Trophoblast cell (in vitro differentiated cells and primary cell): ENCODE data around the gene GNB2.
A peak's percentile ranks its signal among the peaks of the same experiment; 100 is the strongest.

Experiments
- DNase-seq, 2 donors: peaks; one replicate each; pipeline ENCODE4 v3.0.0-alpha.2; 2016
- H2AFZ ChIP-seq: 2 replicates; pipeline ENCODE4 v1.6.1; 2013; ENCODE audit warnings: low read length, moderate library complexity, mild to moderate bottlenecking; ENCODE audit not compliant: insufficient read depth, poor library complexity
- H2AK5ac ChIP-seq: 2 replicates; pipeline ENCODE4 v1.6.1; 2013; ENCODE audit warnings: mild to moderate bottlenecking, low read length
- H2BK120ac ChIP-seq: 2 replicates; pipeline ENCODE4 v1.6.1; 2013; ENCODE audit warnings: low read length, mild to moderate bottlenecking, moderate library complexity; ENCODE audit not compliant: insufficient read depth, poor library complexity
- H2BK12ac ChIP-seq: 2 replicates; pipeline ENCODE4 v1.6.1; 2013; ENCODE audit warnings: mild to moderate bottlenecking, low read length, moderate library complexity
- H2BK5ac ChIP-seq: 2 replicates; pipeline ENCODE4 v1.6.1; 2013; ENCODE audit warnings: low read length, low read depth, moderate library complexity, mild to moderate bottlenecking; ENCODE audit not compliant: poor library complexity
- H3K14ac ChIP-seq: 2 replicates; pipeline ENCODE4 v1.6.1; 2013; ENCODE audit warnings: mild to moderate bottlenecking, low read length
- H3K18ac ChIP-seq: 2 replicates; pipeline ENCODE4 v1.6.1; 2013; ENCODE audit warnings: mild to moderate bottlenecking, low read length
- H3K23ac ChIP-seq: 2 replicates; pipeline ENCODE4 v1.6.1; 2013; ENCODE audit warnings: low read length
- H3K27ac ChIP-seq: 2 replicates; pipeline ENCODE4 v1.5.1; 2013; ENCODE audit warnings: low read depth, mild to moderate bottlenecking, inconsistent platforms, low read length, moderate library complexity
- H3K27me3 ChIP-seq: 2 replicates; pipeline ENCODE4 v1.6.1; 2013; ENCODE audit warnings: inconsistent platforms, mild to moderate bottlenecking, low read length, moderate library complexity; ENCODE audit not compliant: insufficient read depth
- H3K36me3 ChIP-seq, 2 experiments: 1 replicate in 1 of 2; 2 replicates in 1 of 2; pipeline ENCODE4 v1.6.1; 2013; ENCODE audit warnings: low read length in 2 of 2, mild to moderate bottlenecking in 2 of 2, moderate library complexity in 1 of 2; ENCODE audit not compliant: insufficient read depth in 2 of 2, control insufficient read depth in 1 of 2
- H3K4ac ChIP-seq: 2 replicates; pipeline ENCODE4 v1.6.1; 2013; ENCODE audit warnings: low read depth, mild to moderate bottlenecking, low read length, moderate library complexity
- H3K4me1 ChIP-seq, 2 experiments: 1 replicate in 1 of 2; 2 replicates in 1 of 2; pipeline ENCODE4 v1.6.1; 2013; ENCODE audit warnings: low read length in 2 of 2, mild to moderate bottlenecking in 2 of 2, moderate library complexity in 1 of 2; ENCODE audit not compliant: insufficient read depth in 2 of 2, control insufficient read depth in 1 of 2
- H3K4me2 ChIP-seq: 2 replicates; pipeline ENCODE4 v1.6.1; 2013; ENCODE audit warnings: inconsistent platforms, mild to moderate bottlenecking, low read length, moderate library complexity
- H3K4me3 ChIP-seq: 2 replicates; pipeline ENCODE4 v1.5.1; 2013; ENCODE audit warnings: mild to moderate bottlenecking, low read depth, low read length, inconsistent platforms
- H3K79me1 ChIP-seq: one replicate; pipeline ENCODE4 v1.6.1; 2013; ENCODE audit warnings: low read length
- H3K79me2 ChIP-seq: 2 replicates; pipeline ENCODE4 v1.6.1; 2013; ENCODE audit warnings: low read length, mild to moderate bottlenecking; ENCODE audit not compliant: control insufficient read depth, insufficient read depth, poor library complexity
- H3K9ac ChIP-seq: 2 replicates; pipeline ENCODE4 v1.6.1; 2013; ENCODE audit warnings: mild to moderate bottlenecking, low read length
- H3K9me3 ChIP-seq: 2 replicates; pipeline ENCODE4 v1.6.1; 2013; ENCODE audit warnings: low read depth, mild to moderate bottlenecking, control low read depth, inconsistent platforms, low read length; ENCODE audit not compliant: insufficient read depth
- H4K12ac ChIP-seq: 2 replicates; pipeline ENCODE4 v1.6.1; 2013; ENCODE audit warnings: low read depth, mild to moderate bottlenecking, low read length, moderate library complexity
- H4K8ac ChIP-seq: 2 replicates; pipeline ENCODE4 v1.6.1; 2013; ENCODE audit warnings: low read depth, mild to moderate bottlenecking, low read length, moderate library complexity
- H4K91ac ChIP-seq: one replicate; pipeline ENCODE4 v1.6.1; 2013; ENCODE audit warnings: low read depth, mild to moderate bottlenecking, low read length, moderate library complexity
- WGBS: extraction: QIAGEN DNeasy Blood & Tissue Kit; methylation state at CpG from one replicate; pipeline ENCODE4 v1.1.7; 2013; ENCODE audit warnings: missing lambda C conversion rate; ENCODE audit not compliant: insufficient read length, insufficient coverage; ENCODE audit errors: extremely low coverage; 5-methylcytosine and 5-hydroxymethylcytosine counted together

The GNB2 gene

DNA sequence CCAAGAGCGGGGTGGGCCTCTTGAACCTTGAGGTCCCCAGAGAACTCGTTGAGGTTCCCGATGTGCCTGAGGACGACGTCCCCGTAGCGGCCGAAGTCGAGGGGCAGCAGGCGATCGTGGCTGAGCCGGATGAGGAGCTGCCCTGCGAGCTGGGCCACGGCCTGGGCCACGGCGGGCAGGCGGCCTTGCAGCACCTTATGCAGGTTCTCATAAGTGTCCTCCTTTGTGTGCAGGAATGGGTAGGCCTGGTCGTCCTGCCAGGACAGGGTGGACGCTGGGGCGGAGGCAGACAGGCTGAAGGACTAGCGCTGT lies 46.3 kb upstream of the GNB2 start:
- no peak for DNase-seq
- H3K9ac ChIP-seq: no peak overlapping the region
- no peaks in the 10 kb centered on the region for H3K79me1 ChIP-seq
- no peaks in the 10 kb centered on the region for H3K79me2 ChIP-seq
- H3K36me3 ChIP-seq: no peaks in the 10 kb centered on the region
- no peak overlapping the region for H2AK5ac ChIP-seq
- peaks cover 7% of the 10 kb centered on the region for H3K27me3 ChIP-seq
- WGBS: no CpG with 5 or more reads among the region's 21 CpGs
- no peak overlapping the region for H3K23ac ChIP-seq
- no peak overlapping the region for H3K18ac ChIP-seq
- no peak overlapping the region for H3K4me3 ChIP-seq
- H3K9me3 ChIP-seq: peaks cover 6% of the 10 kb centered on the region
- no peak overlapping the region for H2BK120ac ChIP-seq
- no peak overlapping the region for H2BK5ac ChIP-seq
- H4K12ac ChIP-seq: no peak overlapping the region
- H4K91ac ChIP-seq: no peak overlapping the region
- H3K4me2 ChIP-seq: no peak overlapping the region
- no peak overlapping the region for H4K8ac ChIP-seq
- H2AFZ ChIP-seq: no peak overlapping the region
- H3K27ac ChIP-seq: no peak overlapping the region
- peaks cover 0 to 3% of the 10 kb centered on the region in 2 experiments for H3K4me1 ChIP-seq
- no peak overlapping the region for H3K14ac ChIP-seq
- no peak overlapping the region for H2BK12ac ChIP-seq
- no peak overlapping the region for H3K4ac ChIP-seq

DNA sequence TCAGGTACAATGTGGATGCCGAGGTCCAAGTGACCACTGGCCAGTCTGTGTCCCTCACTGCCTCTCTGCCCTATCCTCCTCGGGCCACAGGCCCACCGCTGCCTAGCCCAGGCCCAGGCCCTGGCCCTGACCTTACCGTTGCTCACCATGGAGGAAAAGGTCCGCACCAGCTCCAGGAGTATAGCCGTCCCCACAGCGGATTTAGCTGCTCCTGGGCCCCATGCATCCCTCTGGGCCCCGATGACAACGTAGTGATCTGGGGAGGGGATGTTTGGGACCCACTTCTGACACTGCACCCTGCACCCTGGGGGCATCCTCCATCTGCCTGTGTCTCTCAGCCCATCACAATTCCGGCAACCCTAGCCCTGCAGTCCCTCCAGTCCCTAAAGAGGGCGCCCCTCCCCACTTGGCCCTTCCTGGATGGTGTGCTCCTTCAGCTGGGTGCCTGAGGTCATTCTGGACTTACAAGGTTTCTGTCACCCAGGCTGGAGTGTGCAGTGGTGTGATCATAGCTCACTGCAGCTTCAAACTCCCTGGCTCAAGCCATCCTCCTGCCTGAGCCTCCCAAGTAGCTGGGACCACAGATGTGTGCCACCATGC lies 44.3 kb upstream of the GNB2 start:
- H3K9ac ChIP-seq: no peak overlapping the region
- H3K36me3 ChIP-seq: no peaks in the 10 kb centered on the region
- WGBS: no CpG with 5 or more reads among the region's 11 CpGs
- H3K4me1 ChIP-seq: peaks cover 7 to 11% of the 10 kb centered on the region in 2 experiments
- peak overlapping the region; percentile 1 for H3K4me3 ChIP-seq
- peaks cover 3% of the 10 kb centered on the region for H3K79me2 ChIP-seq
- no peak overlapping the region for H4K12ac ChIP-seq
- no peak overlapping the region for H2BK12ac ChIP-seq
- no peak overlapping the region for H3K23ac ChIP-seq
- no peak overlapping the region for H2AFZ ChIP-seq
- peaks cover 6% of the 10 kb centered on the region for H3K9me3 ChIP-seq
- no peaks in the 10 kb centered on the region for H3K79me1 ChIP-seq
- no peak overlapping the region for H2AK5ac ChIP-seq
- H3K18ac ChIP-seq: no peak overlapping the region
- peaks cover 16% of the 10 kb centered on the region for H3K27me3 ChIP-seq
- no peak overlapping the region for H3K27ac ChIP-seq
- H3K14ac ChIP-seq: no peak overlapping the region
- H4K91ac ChIP-seq: no peak overlapping the region
- H3K4ac ChIP-seq: no peak overlapping the region
- no peak overlapping the region for H2BK5ac ChIP-seq
- no peak overlapping the region for H2BK120ac ChIP-seq
- H4K8ac ChIP-seq: no peak overlapping the region
- H3K4me2 ChIP-seq: no peak overlapping the region
- peak; percentile 55 to 57 for DNase-seq

DNA sequence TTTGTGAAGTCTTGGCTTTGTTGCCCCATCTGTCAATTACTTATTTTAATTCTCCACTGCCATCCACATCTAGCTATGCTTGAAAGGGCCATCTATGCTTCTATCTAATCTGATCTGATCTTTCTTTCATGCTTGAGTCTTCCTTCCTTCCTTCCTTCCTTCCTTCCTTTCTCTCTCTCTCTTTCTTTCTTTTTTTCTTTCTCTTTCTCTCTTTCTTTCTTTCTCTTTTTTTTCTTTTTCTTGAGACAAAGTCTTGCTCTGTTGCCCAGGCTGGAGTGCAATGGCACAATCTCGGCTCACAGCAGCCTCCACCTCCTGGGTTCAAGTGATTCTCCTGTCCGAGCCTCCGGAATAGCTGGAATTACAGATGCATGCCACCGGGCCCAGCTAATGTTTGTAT lies 43.5 kb upstream of the GNB2 start:
- H4K91ac ChIP-seq: no peak overlapping the region

DNA sequence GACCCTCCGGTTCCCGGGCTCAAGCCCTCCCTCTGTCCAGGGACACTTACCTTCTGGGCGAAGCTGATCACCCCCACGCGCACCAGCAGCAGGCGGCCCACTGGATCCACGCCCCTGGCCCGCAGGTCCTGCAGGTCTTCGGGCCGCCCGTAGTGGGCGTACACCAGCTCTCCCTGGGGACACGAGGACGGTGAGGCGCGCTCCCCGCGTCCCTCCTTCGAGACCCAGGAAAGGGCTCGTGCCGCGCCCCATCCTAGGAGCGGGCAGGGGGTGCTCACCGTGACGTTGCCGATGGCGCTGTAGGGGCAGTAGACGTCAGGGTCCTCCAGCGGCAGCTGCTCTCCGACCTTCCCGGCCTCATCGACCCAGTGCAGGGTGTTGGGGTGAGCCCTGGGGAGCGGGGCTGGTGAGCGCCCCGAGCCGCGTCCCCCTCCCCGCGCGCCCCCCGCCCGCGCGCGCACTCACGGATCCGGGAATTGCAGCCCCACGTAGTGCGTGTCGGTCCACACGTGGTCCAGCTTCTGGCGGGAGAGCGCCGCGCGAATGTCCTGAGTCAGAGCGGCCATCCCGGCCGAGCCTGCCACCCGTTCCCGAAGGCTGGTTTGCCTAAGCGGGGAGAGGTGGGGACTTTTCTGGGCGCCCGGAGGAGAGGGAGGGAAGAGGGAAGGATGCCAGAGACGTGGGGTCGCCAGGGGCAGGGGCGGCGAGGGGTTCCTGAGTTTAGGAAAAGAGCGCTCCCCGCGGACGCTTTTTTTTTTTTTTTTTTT lies 40.4 kb upstream of the GNB2 start:
- Histone ChIP-seq H3K79me1 (no peaks in the 10 kb centered on the region), H4K8ac (peak overlapping the region; percentile 73), H3K9ac (no peak overlapping the region), H3K4ac (no peak overlapping the region), H3K14ac (peak overlapping the region; percentile 14), H3K4me3 (peak overlapping the region; percentile 32), H2AFZ (peak overlapping the region; percentile 19), H3K9me3 (peaks cover 2% of the 10 kb centered on the region), H2BK120ac (no peak overlapping the region), H3K18ac (peak overlapping the region; percentile 56), H3K4me2 (peak overlapping the region; percentile 67), H3K4me1 (peaks cover 7% of the 10 kb centered on the region in 2 experiments), H3K23ac (peak overlapping the region; percentile 47), H3K27me3 (peaks cover 9% of the 10 kb centered on the region), H4K91ac (no peak overlapping the region), H2BK12ac (no peak overlapping the region), H4K12ac (peak overlapping the region; percentile 65), H3K79me2 (peaks cover 3% of the 10 kb centered on the region), H3K36me3 (no peaks in the 10 kb centered on the region), H2AK5ac (no peak overlapping the region), H3K27ac (no peak overlapping the region), H2BK5ac (no peak overlapping the region)
- WGBS: no CpG with 5 or more reads among the region's 72 CpGs
- DNase-seq: peak; percentile 31 to 62

More for the DNA sequence above, 43.5 kb upstream of the GNB2 start:
- Histone ChIP-seq H3K23ac (no peak overlapping the region), H2BK12ac (no peak overlapping the region), H2AK5ac (no peak overlapping the region), H3K79me1 (no peaks in the 10 kb centered on the region), H3K18ac (no peak overlapping the region), H4K12ac (no peak overlapping the region), H3K27me3 (peaks cover 16% of the 10 kb centered on the region), H3K9ac (no peak overlapping the region), H3K36me3 (no peaks in the 10 kb centered on the region), H3K4me2 (no peak overlapping the region), H3K4me3 (no peak overlapping the region), H3K4me1 (peaks cover 7 to 11% of the 10 kb centered on the region in 2 experiments), H2BK5ac (no peak overlapping the region), H2AFZ (no peak overlapping the region), H2BK120ac (no peak overlapping the region), H3K4ac (no peak overlapping the region), H3K79me2 (peaks cover 3% of the 10 kb centered on the region), H3K9me3 (peaks cover 6% of the 10 kb centered on the region), H3K14ac (no peak overlapping the region), H4K8ac (no peak overlapping the region), H3K27ac (no peak overlapping the region)
- no peak for DNase-seq
- WGBS: no CpG with 5 or more reads among the region's 4 CpGs
